ENCODE data around the gene CMIP.

Gene CMIP

DNA sequence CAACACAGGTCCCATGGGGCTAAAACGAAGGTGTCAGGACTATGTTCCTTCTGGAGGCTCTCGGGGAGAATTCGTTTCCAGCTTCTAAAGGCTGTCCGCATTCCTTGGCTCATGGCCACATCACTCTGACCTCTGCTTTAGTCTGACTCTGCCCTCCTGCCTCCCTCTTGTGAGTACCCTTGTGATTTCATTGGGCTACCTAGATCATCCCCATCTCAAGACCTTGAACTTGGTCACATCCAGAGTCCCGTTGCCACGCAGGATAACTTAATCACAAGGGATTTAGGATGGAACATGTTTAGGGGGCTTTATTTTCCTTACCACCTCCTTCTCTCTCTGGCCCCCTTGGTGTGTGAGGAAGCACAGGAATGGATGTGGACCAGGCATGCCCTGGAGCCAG, 173.6 kb downstream of the CMIP start:
- H2AFZ ChIP-seq (ENCODE audit: low read depth, low read length), result no peak overlapping the region
- no peaks in the 10 kb centered on the region for H3K27me3 ChIP-seq (ENCODE audit: insufficient read depth, low read length, poor library complexity)
- no peak for ATAC-seq (ENCODE audit: insufficient read depth, low read depth)
- no peak overlapping the region for H3K4me2 ChIP-seq (ENCODE audit: insufficient read depth, low read length)
- no peak overlapping the region for H3K9ac ChIP-seq (ENCODE audit: low read depth, low read length)
- H3K27ac ChIP-seq (ENCODE audit: low read length), result no peak overlapping the region
- peaks cover 83% of the 10 kb centered on the region for H4K20me1 ChIP-seq (ENCODE audit: insufficient read depth, low read length)
- H3K36me3 ChIP-seq (ENCODE audit: insufficient read depth, low read length), result peaks cover 76% of the 10 kb centered on the region
- peaks cover 5% of the 10 kb centered on the region; the same call in 1 of the 2 replicates for H3K4me1 ChIP-seq (ENCODE audit: insufficient read depth, low read length)
- DNase-seq, result no peak
- H3K9me3 ChIP-seq (ENCODE audit: insufficient read depth, low read length, severe bottlenecking), result no peaks in the 10 kb centered on the region
- TF ChIP-seq EZH2 (IDR thresholded peaks at IDR 0.05; ENCODE audit: borderline replicate concordance, low read depth, low read length, severe bottlenecking), result no peak
- TF ChIP-seq, protein P1, sequence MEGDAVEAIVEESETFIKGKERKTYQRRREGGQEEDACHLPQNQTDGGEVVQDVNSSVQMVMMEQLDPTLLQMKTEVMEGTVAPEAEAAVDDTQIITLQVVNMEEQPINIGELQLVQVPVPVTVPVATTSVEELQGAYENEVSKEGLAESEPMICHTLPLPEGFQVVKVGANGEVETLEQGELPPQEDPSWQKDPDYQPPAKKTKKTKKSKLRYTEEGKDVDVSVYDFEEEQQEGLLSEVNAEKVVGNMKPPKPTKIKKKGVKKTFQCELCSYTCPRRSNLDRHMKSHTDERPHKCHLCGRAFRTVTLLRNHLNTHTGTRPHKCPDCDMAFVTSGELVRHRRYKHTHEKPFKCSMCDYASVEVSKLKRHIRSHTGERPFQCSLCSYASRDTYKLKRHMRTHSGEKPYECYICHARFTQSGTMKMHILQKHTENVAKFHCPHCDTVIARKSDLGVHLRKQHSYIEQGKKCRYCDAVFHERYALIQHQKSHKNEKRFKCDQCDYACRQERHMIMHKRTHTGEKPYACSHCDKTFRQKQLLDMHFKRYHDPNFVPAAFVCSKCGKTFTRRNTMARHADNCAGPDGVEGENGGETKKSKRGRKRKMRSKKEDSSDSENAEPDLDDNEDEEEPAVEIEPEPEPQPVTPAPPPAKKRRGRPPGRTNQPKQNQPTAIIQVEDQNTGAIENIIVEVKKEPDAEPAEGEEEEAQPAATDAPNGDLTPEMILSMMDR (IDR thresholded peaks at IDR 0.05; ENCODE audit: borderline replicate concordance, extremely low read depth, low read length, poor library complexity, severe bottlenecking), result no peak
- no peak overlapping the region for H3K4me3 ChIP-seq (ENCODE audit: low read depth in 1 of 2, low read length in 2 of 2)
- peaks cover 27% of the 10 kb centered on the region for H3K79me2 ChIP-seq (ENCODE audit: insufficient read depth, low read length)

DNA sequence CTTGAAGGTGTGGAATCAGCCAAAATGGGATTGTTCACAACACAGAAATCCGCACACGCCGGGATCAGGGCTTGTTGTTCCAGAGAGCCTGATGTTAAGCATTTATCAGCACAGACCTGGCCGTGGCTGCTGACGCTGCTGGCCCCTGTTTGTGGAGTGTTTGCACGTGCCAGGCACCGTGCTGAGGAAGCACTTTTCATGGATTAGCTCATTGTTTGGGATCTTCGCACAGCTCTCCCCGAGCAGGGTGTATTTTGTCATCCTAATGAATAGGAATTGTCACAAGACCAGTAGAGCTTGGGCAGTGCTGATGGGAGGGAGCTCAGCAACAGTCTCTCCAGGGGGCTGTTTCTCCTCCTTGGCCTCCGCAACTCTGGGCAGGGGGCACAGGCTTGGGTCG, 174.1 kb downstream of the CMIP start:
- Histone ChIP-seq H3K79me2 (ENCODE audit: insufficient read depth, low read length) (peaks cover 27% of the 10 kb centered on the region), H3K27ac (ENCODE audit: low read length) (no peak overlapping the region), H3K4me2 (ENCODE audit: insufficient read depth, low read length) (no peak overlapping the region), H4K20me1 (ENCODE audit: insufficient read depth, low read length) (peaks cover 85% of the 10 kb centered on the region), H3K27me3 (ENCODE audit: insufficient read depth, low read length, poor library complexity) (no peaks in the 10 kb centered on the region), H3K4me1 (ENCODE audit: insufficient read depth, low read length) (peaks cover 5% of the 10 kb centered on the region; the same call in 1 of the 2 replicates), H3K4me3 (ENCODE audit: low read depth in 1 of 2, low read length in 2 of 2) (no peak overlapping the region), H2AFZ (ENCODE audit: low read depth, low read length) (no peak overlapping the region), H3K9me3 (ENCODE audit: insufficient read depth, low read length, severe bottlenecking) (no peaks in the 10 kb centered on the region), H3K36me3 (ENCODE audit: insufficient read depth, low read length) (peaks cover 81% of the 10 kb centered on the region), H3K9ac (ENCODE audit: low read depth, low read length) (no peak overlapping the region)
- TF ChIP-seq EZH2 (IDR thresholded peaks at IDR 0.05; ENCODE audit: borderline replicate concordance, low read depth, low read length, severe bottlenecking), result no peak
- TF ChIP-seq, protein P1 (IDR thresholded peaks at IDR 0.05; ENCODE audit: borderline replicate concordance, extremely low read depth, low read length, poor library complexity, severe bottlenecking), result no peak
- ATAC-seq (ENCODE audit: insufficient read depth, low read depth) (no peak), DNase-seq (no peak)

DNA sequence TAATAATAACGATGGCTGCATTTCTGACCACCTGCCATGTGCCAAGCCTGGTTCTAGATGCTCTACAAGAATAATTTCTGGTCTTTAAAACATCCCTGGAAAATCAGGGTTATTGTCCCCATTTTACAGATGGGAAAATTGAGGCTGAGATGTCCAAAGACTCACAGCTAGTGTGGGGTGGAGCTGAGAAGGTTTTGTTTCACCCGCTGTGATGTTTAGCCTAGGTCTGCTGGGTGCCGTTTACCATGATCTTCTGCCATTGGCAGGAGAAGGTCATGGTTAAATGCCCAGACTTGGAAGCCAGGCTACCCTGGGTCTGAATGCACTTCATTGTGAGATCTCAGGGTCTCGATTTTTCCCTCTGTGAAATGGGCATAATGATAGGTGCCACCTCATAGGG, 175.4 kb downstream of the CMIP start:
- peaks cover 79% of the 10 kb centered on the region for H4K20me1 ChIP-seq (ENCODE audit: insufficient read depth, low read length)
- H2AFZ ChIP-seq (ENCODE audit: low read depth, low read length), result no peak overlapping the region
- H3K4me2 ChIP-seq (ENCODE audit: insufficient read depth, low read length), result no peak overlapping the region
- TF ChIP-seq EZH2 (IDR thresholded peaks at IDR 0.05; ENCODE audit: borderline replicate concordance, low read depth, low read length, severe bottlenecking), result no peak
- TF ChIP-seq, protein P1 (IDR thresholded peaks at IDR 0.05; ENCODE audit: borderline replicate concordance, extremely low read depth, low read length, poor library complexity, severe bottlenecking), result no peak
- no peak overlapping the region for H3K9ac ChIP-seq (ENCODE audit: low read depth, low read length)
- no peak overlapping the region for H3K27ac ChIP-seq (ENCODE audit: low read length)
- H3K4me3 ChIP-seq (ENCODE audit: low read depth in 1 of 2, low read length in 2 of 2), result no peak overlapping the region
- ATAC-seq (ENCODE audit: insufficient read depth, low read depth) (no peak), DNase-seq (no peak)
- no peaks in the 10 kb centered on the region for H3K9me3 ChIP-seq (ENCODE audit: insufficient read depth, low read length, severe bottlenecking)
- H3K4me1 ChIP-seq (ENCODE audit: insufficient read depth, low read length), result peaks cover 5% of the 10 kb centered on the region; the same call in 1 of the 2 replicates
- no peaks in the 10 kb centered on the region for H3K27me3 ChIP-seq (ENCODE audit: insufficient read depth, low read length, poor library complexity)
- H3K79me2 ChIP-seq (ENCODE audit: insufficient read depth, low read length), result peaks cover 18% of the 10 kb centered on the region
- peaks cover 75% of the 10 kb centered on the region for H3K36me3 ChIP-seq (ENCODE audit: insufficient read depth, low read length)

DNA sequence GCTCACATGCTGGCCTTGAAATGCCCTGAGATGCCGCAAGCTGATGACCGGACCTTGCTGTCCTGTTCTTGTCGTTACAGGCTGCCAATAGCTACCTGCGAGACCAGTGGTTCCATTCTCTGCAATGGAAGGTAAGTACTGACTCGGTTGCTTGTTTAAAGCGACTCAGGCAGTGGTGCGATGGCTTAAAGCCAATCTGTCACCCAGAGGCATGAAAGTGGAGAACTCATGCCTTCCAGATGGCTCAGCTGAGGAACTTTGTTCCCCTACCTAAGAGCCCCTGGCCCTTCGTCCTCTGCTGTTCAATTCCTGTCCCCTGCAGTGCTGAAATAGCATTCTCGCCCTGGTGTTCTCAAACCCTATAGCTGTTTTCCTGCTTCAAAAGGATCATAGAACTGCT, 176.2 kb downstream of the CMIP start:
- ATAC-seq (ENCODE audit: insufficient read depth, low read depth), result no peak
- Histone ChIP-seq H3K9me3 (ENCODE audit: insufficient read depth, low read length, severe bottlenecking) (no peaks in the 10 kb centered on the region), H3K9ac (ENCODE audit: low read depth, low read length) (no peak overlapping the region), H3K4me2 (ENCODE audit: insufficient read depth, low read length) (no peak overlapping the region), H4K20me1 (ENCODE audit: insufficient read depth, low read length) (peaks cover 79% of the 10 kb centered on the region), H3K4me3 (ENCODE audit: low read depth in 1 of 2, low read length in 2 of 2) (no peak overlapping the region), H3K36me3 (ENCODE audit: insufficient read depth, low read length) (peaks cover 73% of the 10 kb centered on the region), H2AFZ (ENCODE audit: low read depth, low read length) (no peak overlapping the region), H3K79me2 (ENCODE audit: insufficient read depth, low read length) (peaks cover 16% of the 10 kb centered on the region), H3K4me1 (ENCODE audit: insufficient read depth, low read length) (peaks cover 5% of the 10 kb centered on the region; the same call in 1 of the 2 replicates), H3K27me3 (ENCODE audit: insufficient read depth, low read length, poor library complexity) (no peaks in the 10 kb centered on the region), H3K27ac (ENCODE audit: low read length) (no peak overlapping the region)
- no peak for DNase-seq
- TF ChIP-seq, protein P1 (IDR thresholded peaks at IDR 0.05; ENCODE audit: borderline replicate concordance, extremely low read depth, low read length, poor library complexity, severe bottlenecking), result no peak
- TF ChIP-seq EZH2 (IDR thresholded peaks at IDR 0.05; ENCODE audit: borderline replicate concordance, low read depth, low read length, severe bottlenecking), result no peak
